Measurements from ENCODE around the gene JPH3. TPM values are rescaled to one million over a fixed set of nuclear protein-coding genes. Genes with fewer than 3 reads are reported as not detected.
"Not testable (repeated sequence)": the region's sequence is repeated elsewhere in the genome, so short reads cannot be mapped to it uniquely, and the experiment has no call there.

JPH3 gene
- total and polyA plus RNA-seq, 2 experiments from 2014 or later, result 1.8 to 4.8 TPM

DNA sequence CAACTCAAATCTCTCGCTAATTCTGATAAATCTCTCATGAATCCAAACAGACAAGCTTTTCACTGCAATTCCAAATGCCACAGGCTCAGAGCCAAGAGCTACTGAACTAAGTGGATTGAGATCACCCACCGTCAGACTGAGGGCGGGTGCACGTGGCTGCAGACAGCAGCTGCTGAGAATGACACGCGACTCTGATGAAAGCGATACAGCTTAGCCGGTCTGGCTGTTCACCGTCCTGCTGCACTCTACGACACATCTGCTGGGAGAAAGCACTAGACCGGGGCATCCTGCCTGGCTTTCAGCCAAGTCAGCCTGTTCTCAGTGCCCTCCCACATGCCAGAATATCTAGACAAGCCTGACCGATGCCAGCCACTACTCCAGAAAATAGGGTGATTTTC, 120.9 kb downstream of the JPH3 start:
- Histone ChIP-seq H3K4me2 (no peak overlapping the region), H3K27ac (no peak overlapping the region), H3K4me1 (ENCODE audit: insufficient read depth) (no peaks in the 10 kb centered on the region), H3K9me3 (ENCODE audit: low read depth) (no peaks in the 10 kb centered on the region), H2AFZ (no peak overlapping the region), H3K79me2 (no peaks in the 10 kb centered on the region), H4K20me1 (ENCODE audit: insufficient read depth, poor library complexity, severe bottlenecking) (peaks cover 2% of the 10 kb centered on the region), H3K36me3 (replicated peaks; ENCODE audit: insufficient read depth, low read depth) (no peaks in the 10 kb centered on the region), H3K9me2 (replicated peaks; ENCODE audit: insufficient read depth) (no peaks in the 10 kb centered on the region), H3K27me3 (no peaks in the 10 kb centered on the region), H3K4me3 (no peak overlapping the region)
- WGBS (ENCODE audit: low lambda C conversion rate, missing lambda C conversion rate), result 55% methylated on average over 12 of the region's 12 CpGs
- DNase-seq (ENCODE audit: low spot score), result peak; percentile 45
- TF ChIP-seq EZH2phosphoT487 (IDR thresholded peaks at IDR 0.05; ENCODE audit: low read depth, severe bottlenecking, unreplicated experiment), result no peak
- TF ChIP-seq EZH2 (IDR thresholded peaks at IDR 0.05; ENCODE audit: borderline replicate concordance), result no peak
- TF ChIP-seq, protein P1, sequence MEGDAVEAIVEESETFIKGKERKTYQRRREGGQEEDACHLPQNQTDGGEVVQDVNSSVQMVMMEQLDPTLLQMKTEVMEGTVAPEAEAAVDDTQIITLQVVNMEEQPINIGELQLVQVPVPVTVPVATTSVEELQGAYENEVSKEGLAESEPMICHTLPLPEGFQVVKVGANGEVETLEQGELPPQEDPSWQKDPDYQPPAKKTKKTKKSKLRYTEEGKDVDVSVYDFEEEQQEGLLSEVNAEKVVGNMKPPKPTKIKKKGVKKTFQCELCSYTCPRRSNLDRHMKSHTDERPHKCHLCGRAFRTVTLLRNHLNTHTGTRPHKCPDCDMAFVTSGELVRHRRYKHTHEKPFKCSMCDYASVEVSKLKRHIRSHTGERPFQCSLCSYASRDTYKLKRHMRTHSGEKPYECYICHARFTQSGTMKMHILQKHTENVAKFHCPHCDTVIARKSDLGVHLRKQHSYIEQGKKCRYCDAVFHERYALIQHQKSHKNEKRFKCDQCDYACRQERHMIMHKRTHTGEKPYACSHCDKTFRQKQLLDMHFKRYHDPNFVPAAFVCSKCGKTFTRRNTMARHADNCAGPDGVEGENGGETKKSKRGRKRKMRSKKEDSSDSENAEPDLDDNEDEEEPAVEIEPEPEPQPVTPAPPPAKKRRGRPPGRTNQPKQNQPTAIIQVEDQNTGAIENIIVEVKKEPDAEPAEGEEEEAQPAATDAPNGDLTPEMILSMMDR (IDR thresholded peaks at IDR 0.05; ENCODE audit: poor library complexity), result no peak

DNA sequence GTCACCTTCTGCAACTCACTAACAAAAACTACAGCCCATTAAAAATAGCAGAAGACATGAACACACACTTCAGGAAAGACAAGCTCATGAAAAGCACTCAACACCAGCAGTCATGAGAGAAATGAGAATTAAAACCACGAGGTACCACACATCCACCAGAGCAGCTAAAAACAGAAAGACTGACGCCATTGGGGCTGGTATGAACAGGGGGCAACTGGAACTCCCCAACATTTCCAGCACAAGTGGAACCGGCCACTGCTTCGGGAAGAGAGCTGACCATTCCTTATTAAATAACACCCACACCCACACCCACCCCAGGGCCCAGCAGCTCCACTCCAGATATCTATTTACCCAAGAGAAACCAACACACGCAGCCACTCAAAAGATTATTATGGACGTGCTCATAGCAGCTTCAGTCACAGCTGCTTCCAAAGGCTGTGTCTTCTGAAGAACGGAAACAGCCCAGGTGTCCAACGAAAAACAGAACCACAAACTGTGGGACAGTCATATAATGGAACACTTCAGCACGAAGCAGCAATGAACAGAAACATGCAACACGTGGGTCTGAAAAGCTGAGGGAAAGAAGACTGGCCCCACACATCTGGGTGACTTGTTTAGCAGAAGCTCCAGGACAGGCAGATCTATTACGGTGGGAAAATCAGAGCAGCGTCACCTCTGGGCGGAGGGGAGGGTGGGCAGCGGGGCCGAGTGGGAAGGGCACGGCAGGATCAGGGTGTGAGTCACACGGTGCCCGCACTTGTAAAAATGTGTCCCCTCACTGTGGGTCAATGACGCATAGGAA, 122.4 kb downstream of the JPH3 start:
- H3K4me2 ChIP-seq, result no peak overlapping the region
- DNase-seq (ENCODE audit: low spot score), result no peak
- no peak overlapping the region for H3K4me3 ChIP-seq
- no peaks in the 10 kb centered on the region for H3K4me1 ChIP-seq (ENCODE audit: insufficient read depth)
- no peaks in the 10 kb centered on the region for H3K9me2 ChIP-seq (replicated peaks; ENCODE audit: insufficient read depth)
- no peaks in the 10 kb centered on the region for H3K27me3 ChIP-seq
- H3K9me3 ChIP-seq (ENCODE audit: low read depth), result no peaks in the 10 kb centered on the region
- H3K36me3 ChIP-seq (replicated peaks; ENCODE audit: insufficient read depth, low read depth), result no peaks in the 10 kb centered on the region
- no peaks in the 10 kb centered on the region for H3K79me2 ChIP-seq
- 92% methylated on average over 13 of the region's 19 CpGs for WGBS (ENCODE audit: low lambda C conversion rate, missing lambda C conversion rate)
- H3K27ac ChIP-seq, result no peak overlapping the region
- no peak for TF ChIP-seq EZH2 (IDR thresholded peaks at IDR 0.05; ENCODE audit: borderline replicate concordance)
- no peak for TF ChIP-seq EZH2phosphoT487 (IDR thresholded peaks at IDR 0.05; ENCODE audit: low read depth, severe bottlenecking, unreplicated experiment)
- TF ChIP-seq, protein P1 (IDR thresholded peaks at IDR 0.05; ENCODE audit: poor library complexity), result no peak
- H2AFZ ChIP-seq, result no peak overlapping the region
- peaks cover 2% of the 10 kb centered on the region for H4K20me1 ChIP-seq (ENCODE audit: insufficient read depth, poor library complexity, severe bottlenecking)

DNA sequence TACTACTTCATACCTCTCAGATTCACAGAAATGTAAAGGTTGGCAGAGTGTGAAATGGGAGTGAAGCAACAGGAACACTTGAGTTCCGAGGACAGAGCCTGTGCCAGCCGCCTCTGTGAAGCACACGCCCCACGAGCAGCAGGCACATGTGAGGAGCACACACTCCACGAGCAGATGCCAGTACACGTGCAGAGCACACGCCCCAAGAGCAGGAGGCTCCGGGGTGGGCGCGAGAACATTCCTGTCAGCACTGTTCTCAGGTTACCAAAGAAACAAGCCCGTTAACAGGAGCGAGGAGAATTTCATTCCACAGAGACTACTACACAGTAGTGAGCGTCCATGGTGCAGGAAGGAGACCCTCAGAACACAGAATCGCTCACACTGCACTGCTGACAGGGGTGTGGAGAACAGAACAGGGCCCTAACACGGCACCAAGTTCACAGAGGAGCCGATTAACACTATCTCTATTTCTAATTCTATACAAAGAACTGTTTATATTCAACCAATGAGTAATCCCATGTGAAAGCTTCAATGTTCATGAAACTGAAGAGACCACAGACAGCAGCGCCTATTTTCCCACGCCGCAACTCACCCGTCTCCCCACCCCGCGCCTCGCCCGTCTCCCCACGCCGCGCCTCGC, 123.4 kb downstream of the JPH3 start:
- H3K27me3 ChIP-seq, result no peaks in the 10 kb centered on the region
- H3K9me2 ChIP-seq (replicated peaks; ENCODE audit: insufficient read depth), result no peaks in the 10 kb centered on the region
- peaks cover 2% of the 10 kb centered on the region for H4K20me1 ChIP-seq (ENCODE audit: insufficient read depth, poor library complexity, severe bottlenecking)
- TF ChIP-seq, protein P1 (IDR thresholded peaks at IDR 0.05; ENCODE audit: poor library complexity), result no peak
- TF ChIP-seq EZH2phosphoT487 (IDR thresholded peaks at IDR 0.05; ENCODE audit: low read depth, severe bottlenecking, unreplicated experiment) (no peak), EZH2 (IDR thresholded peaks at IDR 0.05; ENCODE audit: borderline replicate concordance) (no peak)
- no peak overlapping the region for H3K4me2 ChIP-seq
- no peaks in the 10 kb centered on the region for H3K9me3 ChIP-seq (ENCODE audit: low read depth)
- H2AFZ ChIP-seq, result no peak overlapping the region
- H3K27ac ChIP-seq, result no peak overlapping the region
- no peak for DNase-seq (ENCODE audit: low spot score)
- H3K4me3 ChIP-seq, result no peak overlapping the region
- H3K36me3 ChIP-seq (replicated peaks; ENCODE audit: insufficient read depth, low read depth), result no peaks in the 10 kb centered on the region
- H3K4me1 ChIP-seq (ENCODE audit: insufficient read depth), result no peaks in the 10 kb centered on the region
- H3K79me2 ChIP-seq, result no peaks in the 10 kb centered on the region
- 71% methylated on average over 25 of the region's 28 CpGs for WGBS (ENCODE audit: low lambda C conversion rate, missing lambda C conversion rate)

DNA sequence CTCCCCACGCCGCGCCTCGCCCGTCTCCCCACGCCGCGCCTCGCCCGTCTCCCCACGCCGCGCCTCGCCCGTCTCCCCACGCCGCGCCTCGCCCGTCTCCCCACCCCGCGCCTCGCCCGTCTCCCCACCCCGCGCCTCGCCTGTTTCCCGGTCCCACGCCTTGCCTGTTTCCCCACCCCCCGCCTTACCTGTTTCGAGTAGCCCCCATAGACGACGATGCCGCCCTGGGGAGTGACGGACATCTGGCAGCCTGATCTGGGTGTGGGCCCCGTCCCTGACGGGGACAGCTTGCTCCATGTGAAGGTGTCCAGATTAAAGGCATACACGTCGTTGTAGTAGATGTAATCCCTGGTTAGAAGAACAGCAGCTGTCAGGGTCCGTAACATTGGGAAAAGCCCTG, 124.3 kb downstream of the JPH3 start:
- WGBS (ENCODE audit: low lambda C conversion rate, missing lambda C conversion rate), result 95% methylated on average over 9 of the region's 40 CpGs
- DNase-seq (ENCODE audit: low spot score); H3K9me2 ChIP-seq (replicated peaks; ENCODE audit: insufficient read depth); H3K9me3 ChIP-seq (ENCODE audit: low read depth); H2AFZ ChIP-seq; H3K4me2 ChIP-seq; H3K4me1 ChIP-seq (ENCODE audit: insufficient read depth); H3K27ac ChIP-seq; H4K20me1 ChIP-seq (ENCODE audit: insufficient read depth, poor library complexity, severe bottlenecking); H3K79me2 ChIP-seq; H3K4me3 ChIP-seq; H3K27me3 ChIP-seq; H3K36me3 ChIP-seq (replicated peaks; ENCODE audit: insufficient read depth, low read depth): not testable (repeated sequence)
